Keratinocyte (primary cell): Measurements from ENCODE around the gene MARS1.

Source experiments
- EZH2 ChIP-seq: IDR thresholded peaks from one replicate; pipeline ENCODE4 v1.6.1; 2012; ENCODE audit warnings: inconsistent platforms, mild to moderate bottlenecking, low read length, moderate library complexity
- TF ChIP-seq, protein P1 (sequence below), 3 experiments: IDR thresholded peaks in 1 of 3; conservative IDR thresholded peaks in 1 of 3; optimal IDR thresholded peaks in 1 of 3; 2 replicates in 2 of 3; 3 replicates in 1 of 3; pipeline versions ENCODE3 to v1.5.1; 2011; ENCODE audit warnings: low read length in 3 of 3, mild to moderate bottlenecking in 3 of 3, moderate library complexity in 2 of 3, control low read depth in 1 of 3, inconsistent platforms in 1 of 3; ENCODE audit not compliant: insufficient read depth in 2 of 3; ENCODE audit errors: extremely low read depth in 1 of 3

DNA sequence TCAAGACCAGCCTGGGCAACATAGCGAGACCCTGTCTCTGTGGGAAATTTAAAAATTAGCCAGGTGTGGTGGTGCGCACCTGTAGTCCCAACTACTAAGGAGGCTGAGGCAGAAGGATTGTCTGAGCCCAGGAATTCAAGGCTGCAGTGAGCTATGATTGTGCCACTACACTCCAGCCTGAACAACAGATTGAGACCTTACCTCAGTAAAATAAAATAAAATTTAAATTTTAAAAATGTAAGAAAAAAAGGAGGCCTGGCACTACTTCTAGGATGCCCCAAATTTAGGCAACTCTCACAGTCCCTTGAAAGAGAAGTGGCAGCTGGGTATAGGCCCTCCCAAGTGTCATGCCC is 33.7 kb upstream of the MARS1 start:
- TF ChIP-seq, protein P1, sequence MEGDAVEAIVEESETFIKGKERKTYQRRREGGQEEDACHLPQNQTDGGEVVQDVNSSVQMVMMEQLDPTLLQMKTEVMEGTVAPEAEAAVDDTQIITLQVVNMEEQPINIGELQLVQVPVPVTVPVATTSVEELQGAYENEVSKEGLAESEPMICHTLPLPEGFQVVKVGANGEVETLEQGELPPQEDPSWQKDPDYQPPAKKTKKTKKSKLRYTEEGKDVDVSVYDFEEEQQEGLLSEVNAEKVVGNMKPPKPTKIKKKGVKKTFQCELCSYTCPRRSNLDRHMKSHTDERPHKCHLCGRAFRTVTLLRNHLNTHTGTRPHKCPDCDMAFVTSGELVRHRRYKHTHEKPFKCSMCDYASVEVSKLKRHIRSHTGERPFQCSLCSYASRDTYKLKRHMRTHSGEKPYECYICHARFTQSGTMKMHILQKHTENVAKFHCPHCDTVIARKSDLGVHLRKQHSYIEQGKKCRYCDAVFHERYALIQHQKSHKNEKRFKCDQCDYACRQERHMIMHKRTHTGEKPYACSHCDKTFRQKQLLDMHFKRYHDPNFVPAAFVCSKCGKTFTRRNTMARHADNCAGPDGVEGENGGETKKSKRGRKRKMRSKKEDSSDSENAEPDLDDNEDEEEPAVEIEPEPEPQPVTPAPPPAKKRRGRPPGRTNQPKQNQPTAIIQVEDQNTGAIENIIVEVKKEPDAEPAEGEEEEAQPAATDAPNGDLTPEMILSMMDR (optimal IDR thresholded peaks at IDR 0.05 in 1 of 3, IDR thresholded peaks at IDR 0.05 in 1 of 3, conservative IDR thresholded peaks at IDR 0.05 in 1 of 3; ENCODE audit: extremely low read depth in 1 of 3, insufficient read depth in 2 of 3, low read length in 3 of 3), result no peak
- TF ChIP-seq EZH2, result no peak
